NB4 (cell line): ENCODE results near the gene PRSS53.
"Not testable (repeated sequence)": the region's sequence is repeated elsewhere in the genome, so short reads cannot be mapped to it uniquely, and the experiment has no call there.

ENCODE experiments used
- DNase-seq: peaks from one replicate; pipeline ENCODE4 v3.0.0; 2010; ENCODE audit warnings: low read depth
- H3K4me3 ChIP-seq: one replicate; pipeline ENCODE4 v1.5.1; 2011; ENCODE audit warnings: mild to moderate bottlenecking, low read depth, low read length, moderate library complexity
- MYC ChIP-seq: IDR thresholded peaks from 2 replicates; pipeline ENCODE4 v1.6.1; 2011; ENCODE audit warnings: low read depth, low read length
- POLR2A ChIP-seq: IDR thresholded peaks from 2 replicates; pipeline ENCODE4 v1.6.1; 2011; ENCODE audit warnings: mild to moderate bottlenecking; ENCODE audit not compliant: insufficient read length; ENCODE audit errors: extremely low read depth
- TF ChIP-seq, protein P1 (sequence below): IDR thresholded peaks from 2 replicates; pipeline ENCODE4 v1.6.1; 2011; ENCODE audit warnings: low read depth, low read length
- TF ChIP-seq, protein P2 (sequence below): IDR thresholded peaks from one replicate; pipeline ENCODE4 v1.5.1; 2012; ENCODE audit warnings: low read depth, low read length

The PRSS53 gene

DNA sequence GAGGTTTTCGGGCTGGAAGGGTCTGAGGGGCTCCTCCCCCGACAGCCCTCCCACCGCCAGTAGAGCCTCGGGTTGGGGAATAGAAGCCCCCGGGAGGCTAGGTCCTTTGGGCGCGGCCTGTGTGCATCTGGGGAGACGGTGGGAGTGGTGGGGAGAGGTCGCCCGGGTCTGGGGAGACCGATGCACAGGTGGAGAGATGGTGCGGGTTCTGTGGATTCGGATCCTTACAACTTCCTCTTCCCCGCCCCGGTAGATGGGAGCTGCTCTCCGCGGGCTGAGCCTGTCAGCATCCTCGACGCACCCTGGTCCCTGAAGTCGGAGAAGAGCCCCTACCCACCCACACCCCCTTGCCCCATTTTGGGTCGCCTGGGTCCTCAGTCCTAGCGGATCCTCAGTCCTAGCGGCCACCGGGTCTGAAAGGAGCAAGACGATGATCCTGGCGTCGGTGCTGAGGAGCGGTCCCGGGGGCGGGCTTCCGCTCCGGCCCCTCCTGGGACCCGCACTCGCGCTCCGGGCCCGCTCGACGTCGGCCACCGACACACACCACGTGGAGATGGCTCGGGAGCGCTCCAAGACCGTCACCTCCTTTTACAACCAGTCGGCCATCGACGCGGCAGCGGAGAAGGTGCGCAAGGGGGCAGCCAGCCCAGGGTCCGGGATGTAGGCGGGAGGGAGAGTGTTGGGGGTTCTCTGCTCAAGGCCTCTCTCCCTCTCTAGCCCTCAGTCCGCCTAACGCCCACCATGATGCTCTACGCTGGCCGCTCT is 20.2 kb upstream of the PRSS53 start:
- no peak for TF ChIP-seq POLR2A
- TF ChIP-seq MYC = no peak
- TF ChIP-seq, protein P1, sequence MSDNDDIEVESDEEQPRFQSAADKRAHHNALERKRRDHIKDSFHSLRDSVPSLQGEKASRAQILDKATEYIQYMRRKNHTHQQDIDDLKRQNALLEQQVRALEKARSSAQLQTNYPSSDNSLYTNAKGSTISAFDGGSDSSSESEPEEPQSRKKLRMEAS = no peak
- TF ChIP-seq, protein P2, sequence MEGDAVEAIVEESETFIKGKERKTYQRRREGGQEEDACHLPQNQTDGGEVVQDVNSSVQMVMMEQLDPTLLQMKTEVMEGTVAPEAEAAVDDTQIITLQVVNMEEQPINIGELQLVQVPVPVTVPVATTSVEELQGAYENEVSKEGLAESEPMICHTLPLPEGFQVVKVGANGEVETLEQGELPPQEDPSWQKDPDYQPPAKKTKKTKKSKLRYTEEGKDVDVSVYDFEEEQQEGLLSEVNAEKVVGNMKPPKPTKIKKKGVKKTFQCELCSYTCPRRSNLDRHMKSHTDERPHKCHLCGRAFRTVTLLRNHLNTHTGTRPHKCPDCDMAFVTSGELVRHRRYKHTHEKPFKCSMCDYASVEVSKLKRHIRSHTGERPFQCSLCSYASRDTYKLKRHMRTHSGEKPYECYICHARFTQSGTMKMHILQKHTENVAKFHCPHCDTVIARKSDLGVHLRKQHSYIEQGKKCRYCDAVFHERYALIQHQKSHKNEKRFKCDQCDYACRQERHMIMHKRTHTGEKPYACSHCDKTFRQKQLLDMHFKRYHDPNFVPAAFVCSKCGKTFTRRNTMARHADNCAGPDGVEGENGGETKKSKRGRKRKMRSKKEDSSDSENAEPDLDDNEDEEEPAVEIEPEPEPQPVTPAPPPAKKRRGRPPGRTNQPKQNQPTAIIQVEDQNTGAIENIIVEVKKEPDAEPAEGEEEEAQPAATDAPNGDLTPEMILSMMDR = no peak
- peak overlapping the region; percentile 59 for H3K4me3 ChIP-seq
- no peak for DNase-seq

DNA sequence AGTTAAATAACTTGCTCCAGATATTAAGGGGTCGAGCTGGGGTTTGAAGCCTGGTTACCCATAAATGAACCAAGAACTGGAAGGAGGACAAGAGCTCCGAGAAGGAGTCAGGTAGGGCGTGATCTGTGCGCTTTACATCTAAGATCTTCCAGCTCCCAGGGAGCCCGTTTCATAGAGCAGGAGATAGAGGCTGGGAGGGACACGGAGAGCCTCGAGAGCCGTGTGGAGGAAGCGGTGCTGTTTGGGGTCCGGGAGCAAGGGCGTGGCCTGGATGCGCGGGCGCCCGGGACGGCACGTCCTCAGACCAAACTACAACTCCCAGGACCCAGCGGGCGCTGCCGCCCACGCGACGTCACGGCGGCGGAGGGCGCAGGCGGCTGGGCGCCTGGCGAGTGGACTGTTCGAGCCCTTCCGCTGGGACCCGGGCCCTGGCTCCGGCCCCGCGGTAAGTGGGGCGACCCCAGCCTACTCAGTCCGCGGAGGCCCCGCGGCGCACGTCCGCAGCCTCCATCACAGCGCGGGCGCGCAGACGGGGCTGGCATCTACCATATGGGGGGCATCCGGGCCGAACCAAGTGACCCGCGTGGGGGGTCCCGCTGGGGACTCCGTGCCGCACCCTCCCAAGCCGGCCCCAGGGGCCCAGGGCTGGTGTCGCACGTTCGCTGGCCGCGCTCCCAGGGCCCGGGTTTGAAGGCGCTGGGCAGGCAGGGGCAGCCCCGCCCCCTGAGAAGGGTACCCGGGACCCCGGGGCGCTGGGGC is 19.5 kb upstream of the PRSS53 start, which contains the start of gene BCKDK:
TSS of gene BCKDK (plus strand) at position 352 of the 759 bp plus-strand sequence. CDS start 838 bp downstream, outside the sequence.
- DNase-seq = peak; percentile 88
- TF ChIP-seq POLR2A = peak; percentile 63
- peak; percentile 12; the same call in 1 of the 2 replicates for TF ChIP-seq MYC
- TF ChIP-seq, protein P2 = no peak
- TF ChIP-seq, protein P1 = peak; percentile 65
- peak within 1 kb of the TSS; percentile 59 for H3K4me3 ChIP-seq

DNA sequence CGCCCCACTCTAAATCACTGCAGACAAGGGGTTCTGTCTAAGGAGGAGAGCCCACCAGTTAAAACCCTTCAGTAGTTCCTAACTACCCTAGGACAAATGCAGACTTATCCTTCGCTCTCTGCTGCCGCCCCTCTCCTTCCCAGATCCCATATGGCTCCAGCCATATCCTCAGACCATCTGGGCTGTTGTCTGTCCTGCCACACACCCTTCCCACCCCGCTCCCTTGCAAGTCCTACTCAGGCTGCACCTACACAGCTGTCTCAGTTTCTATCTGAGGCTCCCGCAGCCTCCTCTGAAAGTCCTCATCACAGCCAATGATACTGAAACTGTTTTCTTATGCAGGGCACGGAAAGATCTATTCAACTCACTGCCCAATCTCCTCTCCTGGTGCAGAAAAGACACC is 18.7 kb upstream of the PRSS53 start:
- TF ChIP-seq, protein P2 = no peak
- no peak for TF ChIP-seq POLR2A
- TF ChIP-seq, protein P1 = no peak
- TF ChIP-seq MYC = no peak
- no peak for DNase-seq
- peak overlapping the region; percentile 59 for H3K4me3 ChIP-seq

DNA sequence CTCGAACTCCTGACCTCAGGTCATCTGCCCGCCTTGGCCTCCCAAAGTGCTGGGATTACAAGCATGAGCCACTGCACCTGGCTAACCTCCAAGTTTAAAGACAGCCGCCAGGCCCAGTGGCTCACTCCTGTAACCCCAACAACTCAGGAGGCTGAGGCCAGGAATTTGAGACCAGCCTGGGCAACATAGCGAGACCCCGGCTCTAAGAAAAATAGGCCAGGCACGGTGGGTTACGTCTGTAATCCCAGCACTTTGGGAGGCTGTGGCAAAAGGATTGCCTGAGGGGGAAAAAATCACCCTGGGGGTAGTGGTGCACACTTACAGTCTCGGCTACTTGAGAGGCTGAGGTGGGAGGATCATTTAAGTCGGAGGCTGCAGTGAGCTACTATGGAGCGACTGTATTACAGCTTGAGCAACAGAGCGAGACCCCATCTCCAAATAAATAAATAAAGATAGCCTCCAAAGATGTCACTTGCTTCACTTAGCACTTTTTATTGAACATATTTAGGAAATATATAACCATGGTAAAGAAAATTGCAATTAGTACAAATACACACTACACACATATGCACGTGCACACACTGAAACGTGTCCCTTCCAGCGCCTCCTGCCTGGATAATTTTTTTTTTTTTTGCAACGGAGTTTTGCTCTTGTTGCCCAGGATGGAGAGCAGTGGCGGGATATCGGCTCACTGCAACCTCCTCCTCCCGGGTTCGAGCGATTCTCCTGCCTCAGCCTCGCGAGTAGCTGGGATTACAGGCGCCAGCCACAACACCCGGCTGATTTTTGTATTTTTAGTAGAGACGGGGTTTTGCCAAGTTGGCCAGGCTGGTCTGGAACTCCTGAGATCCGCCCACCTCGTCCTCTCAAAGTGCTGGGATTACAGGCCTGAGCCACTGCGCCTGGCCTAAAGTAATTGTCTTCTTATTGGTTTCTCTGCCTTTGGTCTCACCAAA is 18.0 kb upstream of the PRSS53 start:
- DNase-seq = no peak
- TF ChIP-seq MYC (no peak), POLR2A (no peak)
- TF ChIP-seq, protein P1 = no peak
- TF ChIP-seq, protein P2 = no peak
- no peak overlapping the region for H3K4me3 ChIP-seq

DNA sequence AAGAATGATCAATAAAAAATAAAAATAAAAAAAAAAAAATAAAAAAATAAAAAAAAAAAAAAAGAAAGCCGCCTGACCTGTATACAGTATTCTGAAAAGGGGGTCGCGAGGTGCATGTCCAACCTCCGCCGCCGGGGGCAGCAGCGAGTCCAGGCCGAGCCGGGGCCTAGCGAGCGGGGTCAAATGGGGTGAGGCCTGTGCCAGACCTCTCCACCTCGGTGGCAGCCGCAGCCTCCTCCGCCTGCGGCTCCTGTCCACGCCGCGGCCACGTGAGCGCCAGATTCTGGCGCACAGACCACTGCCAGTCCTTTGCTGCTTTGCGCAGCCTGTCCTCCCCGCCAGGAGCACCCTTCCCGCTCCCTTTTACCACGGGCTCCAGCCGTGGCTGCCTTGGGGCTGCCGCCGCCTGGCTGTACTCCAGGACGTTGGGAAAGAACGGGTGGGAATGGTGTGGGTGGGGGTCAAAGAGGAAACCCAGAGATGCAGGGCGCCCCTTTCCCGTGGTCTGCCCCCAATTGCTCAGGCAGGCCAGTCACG is 17.0 kb upstream of the PRSS53 start:
- H3K4me3 ChIP-seq = no peak overlapping the region
- TF ChIP-seq MYC = peak; percentile 97
- no peak for TF ChIP-seq POLR2A
- TF ChIP-seq, protein P1 = peak; percentile 97
- TF ChIP-seq, protein P2 = peak; percentile 73
- DNase-seq = peak; percentile 90

DNA sequence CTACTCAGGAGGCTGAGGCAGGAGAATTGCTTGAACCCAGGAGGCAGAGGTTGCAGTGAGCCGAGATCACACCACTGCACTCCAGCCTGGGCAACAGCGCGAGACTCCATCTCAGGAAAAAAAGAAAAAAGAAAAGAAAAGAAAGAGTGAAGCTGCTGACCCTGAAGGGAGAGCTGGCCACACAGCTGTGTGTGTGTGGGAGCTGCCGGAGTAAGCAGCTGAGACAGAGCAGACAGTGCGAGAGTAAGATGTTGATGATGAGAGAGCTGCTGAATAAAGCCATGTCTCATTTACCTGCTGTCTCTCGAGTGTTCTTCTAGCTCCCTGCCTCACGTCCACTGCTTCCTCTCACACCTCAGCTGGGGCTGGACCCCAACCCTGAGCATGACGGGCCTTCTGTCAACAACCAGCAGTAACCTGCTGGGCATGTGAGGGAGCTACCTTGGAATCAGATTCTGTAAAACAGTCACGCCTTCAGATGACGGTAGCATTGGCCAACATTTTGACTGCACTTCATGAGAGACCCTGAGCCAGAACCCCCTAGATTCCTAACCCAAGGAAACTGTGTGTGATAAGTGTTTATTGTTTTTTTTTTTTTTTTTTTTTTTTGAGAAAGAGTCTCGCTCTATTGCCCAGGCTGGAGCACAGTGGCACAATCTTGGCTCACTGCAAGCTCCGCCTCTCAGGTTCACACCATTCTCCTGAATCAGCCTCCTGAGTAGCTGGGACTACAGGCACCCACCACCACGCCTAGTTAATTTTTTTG is 12.3 kb upstream of the PRSS53 start:
- H3K4me3 ChIP-seq, DNase-seq: not testable (repeated sequence)
